Uterus (tissue), 4 donors: ENCODE measurements around the gene MMEL1. TPM values are rescaled to one million over a fixed set of nuclear protein-coding genes. Genes with fewer than 3 reads are reported as not detected.

Experiments
- DNase-seq, 2 donors: peaks; one replicate each; pipeline ENCODE4 v3.0.0-alpha.2; 2019 to 2020
- H3K27ac ChIP-seq, 2 donors: fragments of 200-600 bp; sonication (generic); 1 replicate in 1 of 2; 2 replicates in 1 of 2; pipeline ENCODE4 v1.5.1; 2016 to 2018
- H3K27me3 ChIP-seq, 2 donors: fragments of 200-600 bp; sonication (generic); one replicate each; pipeline ENCODE4 v1.5.1; 2018 to 2019; ENCODE audit warnings: control low read depth in 1 of 2
- H3K36me3 ChIP-seq, 2 donors: fragments of 200-600 bp; sonication (generic); one replicate each; pipeline ENCODE4 v1.5.1; 2019; ENCODE audit warnings: control low read depth in 1 of 2
- H3K4me1 ChIP-seq, 2 donors: fragments of 200-600 bp; sonication (generic); one replicate each; pipeline ENCODE4 v1.5.1; 2018 to 2019; ENCODE audit warnings: control low read depth in 1 of 2
- H3K4me3 ChIP-seq, 2 donors: fragments of 200-600 bp; sonication (generic); 1 replicate in 1 of 2; 2 replicates in 1 of 2; pipeline ENCODE4 v1.5.1; 2018 to 2019; ENCODE audit warnings: mild to moderate bottlenecking in 1 of 2
- H3K9me3 ChIP-seq, 2 donors: fragments of 200-600 bp; sonication (generic); one replicate each; pipeline ENCODE4 v1.5.1; 2019; ENCODE audit warnings: control low read depth in 1 of 2
- CTCF ChIP-seq, 4 experiments: fragments of 200-600 bp in 2 of 4; fragments of 450-650 bp in 2 of 4; sonication (generic) in 2 of 4; IDR thresholded peaks; one replicate each; pipeline ENCODE4 v1.5.1; 2016 to 2019; ENCODE audit warnings: antibody characterized with exemption in 4 of 4, mild to moderate bottlenecking in 2 of 4, moderate library complexity in 1 of 4
- POLR2A ChIP-seq, 2 donors: fragments of 450-650 bp; IDR thresholded peaks; one replicate each; pipeline ENCODE4 v1.6.1; 2016; ENCODE audit warnings: antibody characterized with exemption in 2 of 2, mild to moderate bottlenecking in 1 of 2, moderate library complexity in 1 of 2
- intact Hi-C: fragments of 100-400 bp; cut with DNase I; formaldehyde crosslinking; loops from one replicate; pipeline ENCODE4 v1.15.1; 2023; ENCODE audit warnings: low total_unique reads
- total RNA-seq, 4 donors: library from RNA; depleted of rRNA in 3 of 4; stranded (reverse); fragments of >200 nt in 3 of 4; gene quantifications; one replicate each; pipeline versions ENCODE4 v1.1.0 to v1.2.4, GENCODE V29; 2014 to 2023
- donor health status: DM: yes; HTN: yes; CAD: no.

The MMEL1 gene
- total RNA-seq, 4 donors from 2014 or later = 2.6 to 4.8 TPM; not detected in 2

- H3K9me3 ChIP-seq = no peaks in the 10 kb centered on the region
- H3K36me3 ChIP-seq = no peaks in the 10 kb centered on the region
- TF ChIP-seq CTCF (IDR thresholded peaks at IDR 0.05) (no peak), POLR2A (IDR thresholded peaks at IDR 0.05) (no peak)
- no peak overlapping the region for H3K27ac ChIP-seq
- no peak overlapping the region for H3K4me3 ChIP-seq
- H3K27me3 ChIP-seq = peaks cover 13 to 15% of the 10 kb centered on the region in 2 donors
- no peak for DNase-seq
- peaks cover 0 to under 1% of the 10 kb centered on the region in 2 donors for H3K4me1 ChIP-seq
- intact Hi-C loops = no loop called here
Observed at GRCh38 chr1:2633936-2634491, 1.2 kb upstream of the MMEL1 start.

GRCh38 chr1:2633366-2633935 lies 635 bp upstream of the MMEL1 start:
- Histone ChIP-seq H3K27me3 (peaks cover 16 to 19% of the 10 kb centered on the region in 2 donors), H3K36me3 (no peaks in the 10 kb centered on the region), H3K9me3 (no peaks in the 10 kb centered on the region), H3K27ac (no peak overlapping the region), H3K4me1 (peaks cover 0 to 4% of the 10 kb centered on the region in 2 donors), H3K4me3 (no peak overlapping the region)
- TF ChIP-seq POLR2A (IDR thresholded peaks at IDR 0.05) (no peak), CTCF (IDR thresholded peaks at IDR 0.05) (no peak)
- intact Hi-C loops = no loop called here
- DNase-seq = no peak

- H3K4me3 ChIP-seq = no peak overlapping the region
Observed at GRCh38 chr1:2632051-2632430, 775 bp downstream of the MMEL1 start.

GRCh38 chr1:2631136-2632050 lies 1.4 kb downstream of the MMEL1 start:
- peaks cover 24 to 36% of the 10 kb centered on the region in 2 donors for H3K27me3 ChIP-seq

More at GRCh38 chr1:2632051-2632430, 775 bp downstream of the MMEL1 start:
- DNase-seq = no peak
- Histone ChIP-seq H3K27me3 (peaks cover 24 to 30% of the 10 kb centered on the region in 2 donors), H3K4me1 (peaks cover 0 to 8% of the 10 kb centered on the region in 2 donors), H3K9me3 (no peaks in the 10 kb centered on the region), H3K27ac (no peak overlapping the region), H3K36me3 (no peaks in the 10 kb centered on the region)
- intact Hi-C loops = no loop called here
- TF ChIP-seq CTCF (IDR thresholded peaks at IDR 0.05) (no peak), POLR2A (IDR thresholded peaks at IDR 0.05) (no peak)

More at GRCh38 chr1:2631136-2632050, 1.4 kb downstream of the MMEL1 start:
- Histone ChIP-seq H3K4me3 (no peak overlapping the region), H3K36me3 (no peaks in the 10 kb centered on the region), H3K9me3 (no peaks in the 10 kb centered on the region), H3K4me1 (peaks cover 0 to 8% of the 10 kb centered on the region in 2 donors), H3K27ac (no peak overlapping the region)
- DNase-seq = no peak
- intact Hi-C loops = no loop called here
- no peak for TF ChIP-seq CTCF (IDR thresholded peaks at IDR 0.05)
- TF ChIP-seq POLR2A (IDR thresholded peaks at IDR 0.05) = no peak
